NB4 (cell line): ENCODE measurements around the gene KCNK16.
A peak's percentile ranks its signal among the peaks of the same experiment; 100 is the strongest.

Experiments
- DNase-seq: peaks from one replicate; pipeline ENCODE4 v3.0.0; 2010; ENCODE audit warnings: low read depth
- H3K4me3 ChIP-seq: one replicate; pipeline ENCODE4 v1.5.1; 2011; ENCODE audit warnings: mild to moderate bottlenecking, low read depth, low read length, moderate library complexity
- CTCF ChIP-seq: IDR thresholded peaks from one replicate; pipeline ENCODE4 v1.5.1; 2012; ENCODE audit warnings: low read depth, low read length
- MAX ChIP-seq: IDR thresholded peaks from 2 replicates; pipeline ENCODE4 v1.6.1; 2011; ENCODE audit warnings: low read depth, low read length
- MYC ChIP-seq: IDR thresholded peaks from 2 replicates; pipeline ENCODE4 v1.6.1; 2011; ENCODE audit warnings: low read depth, low read length
- POLR2A ChIP-seq: IDR thresholded peaks from 2 replicates; pipeline ENCODE4 v1.6.1; 2011; ENCODE audit warnings: mild to moderate bottlenecking; ENCODE audit not compliant: insufficient read length; ENCODE audit errors: extremely low read depth

Gene KCNK16

GRCh38 chr6:39296745-39297640 is 25.5 kb downstream of the KCNK16 start:
- DNase-seq = no peak
- H3K4me3 ChIP-seq = no peak overlapping the region
- TF ChIP-seq MAX = no peak

- H3K4me3 ChIP-seq = no peak overlapping the region
- no peak for DNase-seq
- TF ChIP-seq MYC (no peak), POLR2A (no peak), MAX (no peak), CTCF (no peak)
Measured at GRCh38 chr6:39295611-39296011, 26.9 kb downstream of the KCNK16 start.

GRCh38 chr6:39294899-39295298 is 27.6 kb downstream of the KCNK16 start:
- DNase-seq = no peak
- TF ChIP-seq MAX = no peak
- TF ChIP-seq CTCF = no peak
- no peak for TF ChIP-seq POLR2A
- no peak overlapping the region for H3K4me3 ChIP-seq

GRCh38 chr6:39294133-39294532 is 28.4 kb downstream of the KCNK16 start:
- no peak for TF ChIP-seq POLR2A
- TF ChIP-seq MAX = no peak
- no peak for TF ChIP-seq MYC
- no peak for TF ChIP-seq CTCF
- DNase-seq = no peak
- H3K4me3 ChIP-seq = no peak overlapping the region

- no peak for DNase-seq
- H3K4me3 ChIP-seq = no peak overlapping the region
- TF ChIP-seq MYC = no peak
- TF ChIP-seq POLR2A = no peak
- no peak for TF ChIP-seq CTCF
- TF ChIP-seq MAX = no peak
Measured at GRCh38 chr6:39292637-39293036, 29.9 kb downstream of the KCNK16 start.

GRCh38 chr6:39289490-39289889 is 33.0 kb downstream of the KCNK16 start:
- peak; percentile 25 for DNase-seq

More at GRCh38 chr6:39289490-39289889, 33.0 kb downstream of the KCNK16 start:
- H3K4me3 ChIP-seq = no peak overlapping the region
- no peak for TF ChIP-seq MAX
- TF ChIP-seq MYC = no peak
- no peak for TF ChIP-seq POLR2A
- TF ChIP-seq CTCF = no peak
